ENCODE measurements around the gene DHRS3. TPM values are rescaled to one million over a fixed set of nuclear protein-coding genes. Genes with fewer than 3 reads are reported as not detected.

DHRS3 gene
- total RNA-seq, 1 experiment from 2014 or later: 59.4 TPM

DNA sequence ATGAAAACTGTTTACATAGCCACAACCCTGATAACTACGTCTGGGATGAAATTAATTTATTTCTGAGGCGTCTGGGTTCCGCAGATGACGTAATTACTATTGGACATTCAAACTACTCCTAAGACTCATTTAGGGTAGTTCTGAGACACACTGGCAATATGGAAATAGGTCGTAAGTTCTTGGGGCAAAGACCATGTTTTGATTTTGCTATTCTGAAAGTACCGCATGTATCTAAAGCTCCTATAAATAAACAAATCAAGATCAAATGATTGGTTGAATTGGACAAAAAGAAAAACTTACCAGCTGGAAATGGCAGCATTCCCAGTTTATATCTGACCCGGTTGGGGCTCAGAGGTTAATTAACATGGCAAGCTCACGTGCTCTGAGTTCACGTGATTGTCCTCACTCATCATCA is 74.3 kb downstream of the DHRS3 start:
- Histone ChIP-seq H3K4me1 (no peaks in the 10 kb centered on the region), H3K27me3 (replicated peaks; ENCODE audit: control insufficient read depth, insufficient read depth, low read length) (no peaks in the 10 kb centered on the region), H3K36me3 (ENCODE audit: control insufficient read depth, insufficient read depth, low read length) (no peaks in the 10 kb centered on the region), H3K4me3 (ENCODE audit: low read depth, low read length) (no peak overlapping the region), H3K9me3 (no peaks in the 10 kb centered on the region)
- no peak for DNase-seq
- no peaks in the 10 kb centered on the region for H3K4me1 Mint-ChIP-seq (ENCODE audit: low read depth, unreplicated experiment)
- intact Hi-C loops (cut with micrococcal nuclease; ENCODE audit: unreplicated experiment): no loop called here
- ChIA-PET CTCF (no interaction called here), POLR2A (no interaction called here)
- H3K27ac Mint-ChIP-seq (ENCODE audit: unreplicated experiment): no peak overlapping the region
- no peak overlapping the region for H3K4me3 Mint-ChIP-seq (ENCODE audit: unreplicated experiment)
- no TSS peak for BruUV-seq (replicated peaks)
- H3K9me3 Mint-ChIP-seq (ENCODE audit: unreplicated experiment): no peaks in the 10 kb centered on the region
- no peaks in the 10 kb centered on the region for H3K36me3 Mint-ChIP-seq (ENCODE audit: insufficient read depth, unreplicated experiment)
- H3K27me3 Mint-ChIP-seq (ENCODE audit: insufficient read depth, unreplicated experiment): no peaks in the 10 kb centered on the region
- TF ChIP-seq, protein P1, sequence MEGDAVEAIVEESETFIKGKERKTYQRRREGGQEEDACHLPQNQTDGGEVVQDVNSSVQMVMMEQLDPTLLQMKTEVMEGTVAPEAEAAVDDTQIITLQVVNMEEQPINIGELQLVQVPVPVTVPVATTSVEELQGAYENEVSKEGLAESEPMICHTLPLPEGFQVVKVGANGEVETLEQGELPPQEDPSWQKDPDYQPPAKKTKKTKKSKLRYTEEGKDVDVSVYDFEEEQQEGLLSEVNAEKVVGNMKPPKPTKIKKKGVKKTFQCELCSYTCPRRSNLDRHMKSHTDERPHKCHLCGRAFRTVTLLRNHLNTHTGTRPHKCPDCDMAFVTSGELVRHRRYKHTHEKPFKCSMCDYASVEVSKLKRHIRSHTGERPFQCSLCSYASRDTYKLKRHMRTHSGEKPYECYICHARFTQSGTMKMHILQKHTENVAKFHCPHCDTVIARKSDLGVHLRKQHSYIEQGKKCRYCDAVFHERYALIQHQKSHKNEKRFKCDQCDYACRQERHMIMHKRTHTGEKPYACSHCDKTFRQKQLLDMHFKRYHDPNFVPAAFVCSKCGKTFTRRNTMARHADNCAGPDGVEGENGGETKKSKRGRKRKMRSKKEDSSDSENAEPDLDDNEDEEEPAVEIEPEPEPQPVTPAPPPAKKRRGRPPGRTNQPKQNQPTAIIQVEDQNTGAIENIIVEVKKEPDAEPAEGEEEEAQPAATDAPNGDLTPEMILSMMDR (IDR thresholded peaks at IDR 0.05; ENCODE audit: insufficient read depth in 1 of 2, low read depth in 1 of 2, low read length in 1 of 2, severe bottlenecking in 1 of 2, unreplicated experiment in 1 of 2): no peak

DNA sequence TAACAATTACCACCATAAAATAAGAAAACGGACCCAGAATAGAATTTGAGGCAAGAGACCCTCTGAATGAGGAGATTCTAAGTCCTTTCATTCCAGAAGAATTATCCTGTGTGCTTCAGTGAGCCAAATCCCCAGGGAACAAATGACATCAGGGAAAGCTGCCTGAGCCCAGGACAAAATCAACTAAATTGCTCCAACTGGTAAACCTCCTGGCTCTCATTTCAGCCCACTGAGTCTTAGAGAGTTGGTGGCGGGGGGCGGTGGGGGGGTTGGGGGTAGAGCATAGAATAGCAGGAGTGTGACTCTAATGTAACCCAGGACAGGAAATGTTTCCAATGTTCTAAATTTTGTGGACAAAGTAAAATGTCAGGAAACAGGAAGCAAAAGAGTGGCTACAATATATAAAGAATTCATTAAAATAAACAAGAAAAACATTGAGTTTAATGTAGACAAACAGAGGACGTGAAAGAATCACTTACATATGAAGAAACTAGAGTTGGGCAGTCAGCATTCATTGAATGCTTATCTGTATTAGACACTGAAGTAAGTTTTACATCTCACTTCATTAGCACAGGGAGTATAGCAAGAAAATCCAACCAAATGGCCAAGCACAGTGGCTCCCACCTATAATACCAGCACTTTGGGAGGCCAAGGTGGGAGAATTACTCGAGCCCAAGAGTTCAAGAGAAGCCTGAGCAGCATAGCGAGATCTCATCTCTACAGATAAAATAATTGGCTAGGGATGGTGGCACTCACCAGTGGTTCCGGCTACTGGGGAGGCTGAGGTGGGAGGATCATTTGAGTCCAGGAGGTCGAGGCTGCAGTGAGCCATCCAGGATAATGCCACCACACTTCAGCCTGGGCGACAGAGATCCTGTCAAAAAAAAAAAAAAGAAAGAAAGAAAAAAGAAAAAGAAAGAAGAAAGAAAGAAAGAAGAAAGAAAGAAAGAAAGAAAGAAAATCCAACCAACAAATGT is 75.1 kb downstream of the DHRS3 start:
- Mint-ChIP-seq H3K36me3 (ENCODE audit: insufficient read depth, unreplicated experiment) (no peaks in the 10 kb centered on the region), H3K9me3 (ENCODE audit: unreplicated experiment) (no peaks in the 10 kb centered on the region), H3K4me3 (ENCODE audit: unreplicated experiment) (no peak overlapping the region), H3K27me3 (ENCODE audit: insufficient read depth, unreplicated experiment) (no peaks in the 10 kb centered on the region), H3K4me1 (ENCODE audit: low read depth, unreplicated experiment) (no peaks in the 10 kb centered on the region), H3K27ac (ENCODE audit: unreplicated experiment) (no peak overlapping the region)
- POLR2A ChIA-PET: no interaction called here
- TF ChIP-seq, protein P1 (IDR thresholded peaks at IDR 0.05; ENCODE audit: insufficient read depth in 1 of 2, low read depth in 1 of 2, low read length in 1 of 2, severe bottlenecking in 1 of 2, unreplicated experiment in 1 of 2): no peak
- H3K36me3 ChIP-seq (ENCODE audit: control insufficient read depth, insufficient read depth, low read length): no peaks in the 10 kb centered on the region
- CTCF ChIA-PET: no interaction called here
- intact Hi-C loops (cut with micrococcal nuclease; ENCODE audit: unreplicated experiment): no loop called here
- H3K27me3 ChIP-seq (replicated peaks; ENCODE audit: control insufficient read depth, insufficient read depth, low read length): no peaks in the 10 kb centered on the region
- BruUV-seq (replicated peaks): no TSS peak
- no peaks in the 10 kb centered on the region for H3K9me3 ChIP-seq
- DNase-seq: no peak
- no peaks in the 10 kb centered on the region for H3K4me1 ChIP-seq
- H3K4me3 ChIP-seq (ENCODE audit: low read depth, low read length): no peak overlapping the region

DNA sequence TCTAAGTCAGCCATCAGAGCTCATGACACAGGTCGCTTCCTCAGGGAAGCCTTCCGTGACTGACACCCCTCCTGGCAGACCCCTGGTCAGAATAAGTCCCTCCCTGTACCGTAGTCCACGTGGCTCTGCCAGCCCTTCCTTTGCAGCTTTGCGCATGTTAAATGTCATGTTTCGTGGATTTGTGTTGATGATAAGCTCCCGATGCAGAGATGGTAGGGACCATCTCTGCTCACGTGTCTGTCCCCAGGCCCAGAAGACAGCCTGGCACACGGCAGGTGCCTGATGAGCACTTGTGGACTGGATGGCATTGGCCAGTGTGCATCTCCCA is 75.9 kb downstream of the DHRS3 start:
- TF ChIP-seq, protein P1 (IDR thresholded peaks at IDR 0.05; ENCODE audit: insufficient read depth in 1 of 2, low read depth in 1 of 2, low read length in 1 of 2, severe bottlenecking in 1 of 2, unreplicated experiment in 1 of 2): no peak
- Mint-ChIP-seq H3K27me3 (ENCODE audit: insufficient read depth, unreplicated experiment) (no peaks in the 10 kb centered on the region), H3K4me1 (ENCODE audit: low read depth, unreplicated experiment) (no peaks in the 10 kb centered on the region), H3K36me3 (ENCODE audit: insufficient read depth, unreplicated experiment) (no peaks in the 10 kb centered on the region), H3K9me3 (ENCODE audit: unreplicated experiment) (peaks cover 5% of the 10 kb centered on the region), H3K27ac (ENCODE audit: unreplicated experiment) (no peak overlapping the region), H3K4me3 (ENCODE audit: unreplicated experiment) (no peak overlapping the region)
- intact Hi-C loops (cut with micrococcal nuclease; ENCODE audit: unreplicated experiment): no loop called here
- Histone ChIP-seq H3K27me3 (replicated peaks; ENCODE audit: control insufficient read depth, insufficient read depth, low read length) (no peaks in the 10 kb centered on the region), H3K36me3 (ENCODE audit: control insufficient read depth, insufficient read depth, low read length) (no peaks in the 10 kb centered on the region), H3K4me3 (ENCODE audit: low read depth, low read length) (no peak overlapping the region), H3K4me1 (no peaks in the 10 kb centered on the region), H3K9me3 (no peaks in the 10 kb centered on the region)
- no peak for DNase-seq
- ChIA-PET CTCF (no interaction called here), POLR2A (no interaction called here)
- no TSS peak for BruUV-seq (replicated peaks)

All from Caco-2 (cell line).